OCI-LY7 (cell line): ENCODE measurements around the gene IGLL5. TPM values are rescaled to one million over a fixed set of nuclear protein-coding genes. Genes with fewer than 3 reads are reported as not detected.

Experiments used
- BruUV-seq: library from RNA; stranded (reverse); fragments of 400-500 nt; replicated peaks from 2 replicates; lab custom pipeline; 2021; lab: Mats Ljungman, UMichigan
- CTCF ChIA-PET: fragments of 300-600 bp; sonication (Branson Sonifier 250); formaldehyde crosslinking; loops from one replicate; lab custom pipeline; 2022; ENCODE audit warnings: antibody characterized with exemption; ENCODE audit not compliant: unreplicated experiment; lab: Charles Lee
- POLR2A ChIA-PET: fragments of 300-600 bp; sonication (Branson Sonifier 250); formaldehyde crosslinking; loops from one replicate; lab custom pipeline; 2022; ENCODE audit warnings: antibody characterized with exemption; lab: Charles Lee
- DNase-seq: peaks from one replicate; pipeline ENCODE4 v3.0.0-alpha.2; 2015; ENCODE audit warnings: low spot score
- H2AFZ ChIP-seq: fragments of 200-600 bp; sonication (generic), shearing (Covaris generic); 2 replicates; pipeline ENCODE4 v1.6.1; 2014; ENCODE audit warnings: mild to moderate bottlenecking, antibody characterized with exemption, low read length, moderate library complexity
- H3K27ac ChIP-seq: fragments of 200-600 bp; sonication (generic); 2 replicates; pipeline ENCODE4 v1.5.1; 2014; ENCODE audit warnings: mixed run types, low read depth, mild to moderate bottlenecking, moderate library complexity, low read length, inconsistent platforms; ENCODE audit not compliant: poor library complexity, severe bottlenecking
- H3K36me3 ChIP-seq: fragments of 200-600 bp; sonication (generic); 2 replicates; pipeline ENCODE4 v1.6.1; 2014; ENCODE audit warnings: mild to moderate bottlenecking, antibody characterized with exemption, low read length, moderate library complexity, mixed read lengths; ENCODE audit not compliant: insufficient read depth
- H3K4me1 ChIP-seq: fragments of 200-600 bp; sonication (generic); 2 replicates; pipeline ENCODE4 v1.5.1; 2014; ENCODE audit warnings: mild to moderate bottlenecking, low read length; ENCODE audit not compliant: insufficient read depth, poor library complexity, severe bottlenecking
- H3K4me2 ChIP-seq: fragments of 200-600 bp; sonication (generic); 2 replicates; pipeline ENCODE4 v1.6.1; 2014; ENCODE audit warnings: mild to moderate bottlenecking, low read length
- H3K4me3 ChIP-seq: fragments of 200-600 bp; sonication (generic); 2 replicates; pipeline ENCODE4 v1.5.1; 2014; ENCODE audit warnings: mild to moderate bottlenecking, low read depth, low read length; ENCODE audit not compliant: poor library complexity, severe bottlenecking
- H3K79me2 ChIP-seq: fragments of 200-600 bp; sonication (generic); 2 replicates; pipeline ENCODE4 v1.6.1; 2016; ENCODE audit warnings: low read depth, mild to moderate bottlenecking, low read length, moderate library complexity, mixed read lengths; ENCODE audit not compliant: insufficient read depth
- H3K9me2 ChIP-seq: fragments of 200-600 bp; sonication (generic); 2 replicates; pipeline ENCODE4 v1.6.1; 2016; ENCODE audit warnings: mild to moderate bottlenecking, low read length, mixed read lengths; ENCODE audit not compliant: insufficient read depth
- H3K9me3 ChIP-seq: fragments of 200-600 bp; sonication (generic); 2 replicates; pipeline ENCODE4 v1.6.1; 2014; ENCODE audit warnings: mild to moderate bottlenecking, mixed run types, low read length, mixed read lengths
- H4K20me1 ChIP-seq: fragments of 200-600 bp; sonication (generic); 2 replicates; pipeline ENCODE4 v1.6.1; 2014; ENCODE audit warnings: mild to moderate bottlenecking, antibody characterized with exemption, low read length, moderate library complexity, mixed read lengths; ENCODE audit not compliant: insufficient read depth
- EZH2phosphoT487 ChIP-seq: fragments of 200-600 bp; sonication (generic); IDR thresholded peaks from 2 replicates; pipeline ENCODE4 v1.6.1; 2018; ENCODE audit warnings: low read depth, borderline replicate concordance, mild to moderate bottlenecking, mixed run types, antibody characterized with exemption, low read length, moderate library complexity, mixed read lengths
- intact Hi-C: fragments of 100-400 bp; cut with micrococcal nuclease; formaldehyde crosslinking; loops from one replicate; pipeline ENCODE4 v1.10.0; 2022; ENCODE audit not compliant: unreplicated experiment
- total RNA-seq, 2 experiments: library from RNA; depleted of rRNA in 1 of 2; stranded (reverse); fragments of >200 nt in 1 of 2; shearing (Covaris generic) in 1 of 2; gene quantifications; 2 replicates each; pipeline ENCODE4 v1.2.3, GENCODE V29; 2014 to 2022
- TF ChIP-seq, protein P1 (sequence below): fragments of 200-600 bp; sonication (generic); conservative IDR thresholded peaks from 2 replicates; pipeline ENCODE4 v1.5.1; 2014; ENCODE audit warnings: mild to moderate bottlenecking, antibody characterized with exemption, low read length, moderate library complexity, mixed read lengths

The IGLL5 gene
- total RNA-seq, 2 experiments from 2014 or later, result 219 to 364 TPM

DNA sequence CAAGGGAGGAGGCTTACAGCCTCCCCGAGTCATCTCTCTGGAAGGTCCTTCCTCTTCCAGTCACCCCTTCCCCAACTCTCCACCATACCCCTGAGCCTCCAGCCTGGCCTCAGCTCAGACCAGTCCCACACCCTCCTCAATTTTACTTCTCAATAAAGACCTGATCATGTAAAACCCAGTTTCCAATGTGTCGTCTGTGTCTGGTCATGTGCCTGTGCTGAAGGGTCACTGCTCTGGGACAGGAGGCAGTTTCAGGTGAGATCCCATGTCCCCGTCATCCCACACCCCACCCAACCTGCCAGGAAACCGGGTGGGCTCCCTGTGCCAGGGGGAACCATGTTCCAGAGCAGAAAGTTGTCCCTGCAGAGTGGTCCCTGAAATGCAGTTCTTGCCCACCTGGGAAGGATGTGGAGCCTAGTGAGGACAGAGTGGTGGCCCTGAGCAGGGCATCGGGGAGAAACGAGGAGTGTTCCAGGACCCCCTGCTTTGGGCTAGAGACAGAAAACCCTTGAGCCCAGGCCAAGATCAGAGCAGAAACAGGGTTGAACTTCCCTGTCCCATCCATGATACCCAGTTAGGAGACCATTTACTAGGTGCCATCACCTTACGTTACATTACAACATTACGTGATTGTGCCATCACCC, 19.4 kb downstream of the IGLL5 start:
- H2AFZ ChIP-seq, result no peak overlapping the region
- no peak overlapping the region for H3K27ac ChIP-seq
- no peak overlapping the region for H3K4me3 ChIP-seq
- no peaks in the 10 kb centered on the region; the same call in 1 of the 2 replicates for H4K20me1 ChIP-seq
- ChIA-PET CTCF (no interaction called here), POLR2A (no interaction called here)
- no peaks in the 10 kb centered on the region for H3K9me3 ChIP-seq
- no TSS peak for BruUV-seq
- TF ChIP-seq EZH2phosphoT487, result no peak
- TF ChIP-seq, protein P1, sequence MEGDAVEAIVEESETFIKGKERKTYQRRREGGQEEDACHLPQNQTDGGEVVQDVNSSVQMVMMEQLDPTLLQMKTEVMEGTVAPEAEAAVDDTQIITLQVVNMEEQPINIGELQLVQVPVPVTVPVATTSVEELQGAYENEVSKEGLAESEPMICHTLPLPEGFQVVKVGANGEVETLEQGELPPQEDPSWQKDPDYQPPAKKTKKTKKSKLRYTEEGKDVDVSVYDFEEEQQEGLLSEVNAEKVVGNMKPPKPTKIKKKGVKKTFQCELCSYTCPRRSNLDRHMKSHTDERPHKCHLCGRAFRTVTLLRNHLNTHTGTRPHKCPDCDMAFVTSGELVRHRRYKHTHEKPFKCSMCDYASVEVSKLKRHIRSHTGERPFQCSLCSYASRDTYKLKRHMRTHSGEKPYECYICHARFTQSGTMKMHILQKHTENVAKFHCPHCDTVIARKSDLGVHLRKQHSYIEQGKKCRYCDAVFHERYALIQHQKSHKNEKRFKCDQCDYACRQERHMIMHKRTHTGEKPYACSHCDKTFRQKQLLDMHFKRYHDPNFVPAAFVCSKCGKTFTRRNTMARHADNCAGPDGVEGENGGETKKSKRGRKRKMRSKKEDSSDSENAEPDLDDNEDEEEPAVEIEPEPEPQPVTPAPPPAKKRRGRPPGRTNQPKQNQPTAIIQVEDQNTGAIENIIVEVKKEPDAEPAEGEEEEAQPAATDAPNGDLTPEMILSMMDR, result no peak
- peaks cover 54% of the 10 kb centered on the region for H3K4me1 ChIP-seq
- H3K9me2 ChIP-seq, result no peaks in the 10 kb centered on the region
- DNase-seq, result no peak
- H3K79me2 ChIP-seq, result no peaks in the 10 kb centered on the region
- H3K4me2 ChIP-seq, result no peak overlapping the region
- peaks cover 12% of the 10 kb centered on the region; the same call in 1 of the 2 replicates for H3K36me3 ChIP-seq
- intact Hi-C loops, result no loop called here

DNA sequence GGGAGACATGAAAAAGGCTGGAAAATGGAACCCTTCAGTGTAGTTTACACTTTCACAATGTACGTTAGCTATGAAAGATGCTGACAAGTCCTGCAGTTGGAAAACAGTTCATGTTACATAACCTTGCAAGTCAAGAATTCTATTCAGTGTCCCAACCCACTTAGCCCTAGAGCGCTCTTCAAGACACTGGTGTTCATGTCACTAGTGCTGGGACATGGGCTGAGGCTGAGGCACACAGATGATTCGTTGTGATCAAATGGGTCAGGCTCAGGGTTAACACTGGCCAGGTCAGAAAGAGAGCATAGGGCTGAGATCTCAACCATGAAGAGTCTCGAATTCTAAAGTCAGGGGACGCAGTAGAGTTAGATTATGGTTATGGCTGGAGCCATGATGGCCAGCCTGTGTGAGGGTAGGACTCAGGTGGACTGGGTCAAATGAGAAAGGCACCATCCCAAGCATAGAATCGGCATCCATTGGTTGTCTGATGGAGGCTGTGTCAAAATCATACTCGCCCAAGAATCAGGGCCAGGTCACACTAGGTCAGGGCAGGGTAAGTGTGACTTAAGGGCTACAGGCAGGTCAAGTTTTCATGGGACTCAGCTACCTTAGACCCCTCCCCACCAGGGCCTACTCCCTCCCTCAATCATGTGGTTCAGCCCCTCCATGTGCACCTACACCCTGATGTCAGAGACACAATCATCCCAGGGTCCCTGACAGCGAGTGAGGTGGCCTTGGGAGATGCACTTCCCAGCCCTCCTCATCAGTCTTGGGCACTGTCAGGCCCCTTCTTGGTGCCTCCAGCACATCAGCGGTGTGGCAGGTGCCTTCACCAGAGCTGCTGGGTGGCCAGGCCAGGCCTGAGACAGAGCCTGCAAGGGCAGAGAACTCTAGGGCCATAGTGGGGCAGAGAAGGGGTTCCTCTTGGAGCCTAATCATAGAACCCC, 20.2 kb downstream of the IGLL5 start:
- BruUV-seq, result no TSS peak
- CTCF ChIA-PET, result no interaction called here
- H3K4me2 ChIP-seq, result no peak overlapping the region

More for the DNA sequence above, 20.2 kb downstream of the IGLL5 start:
- POLR2A ChIA-PET, result interaction anchor here (1.2 kb wide), 1 partner anchor 22 kb away, joined by 3 read pairs; no protein-coding TSS in a partner anchor
- no peak overlapping the region for H2AFZ ChIP-seq
- no peaks in the 10 kb centered on the region for H3K79me2 ChIP-seq
- H3K9me3 ChIP-seq, result no peaks in the 10 kb centered on the region
- H3K4me3 ChIP-seq, result no peak overlapping the region
- no peaks in the 10 kb centered on the region for H3K9me2 ChIP-seq
- DNase-seq, result no peak
- no peaks in the 10 kb centered on the region; the same call in 1 of the 2 replicates for H4K20me1 ChIP-seq
- peaks cover 7% of the 10 kb centered on the region; the same call in 1 of the 2 replicates for H3K36me3 ChIP-seq
- intact Hi-C loops, result no loop called here
- TF ChIP-seq EZH2phosphoT487, result no peak
- TF ChIP-seq, protein P1, result no peak
- peaks cover 47% of the 10 kb centered on the region for H3K4me1 ChIP-seq
- peak overlapping the region; percentile 3 for H3K27ac ChIP-seq
